ENCODE data around the gene MYO1D. TPM values are rescaled to one million over a fixed set of nuclear protein-coding genes. Genes with fewer than 3 reads are reported as not detected.

Gene MYO1D
- total RNA-seq, 2 donors from 2014 or later = 14.7 to 22.6 TPM

DNA sequence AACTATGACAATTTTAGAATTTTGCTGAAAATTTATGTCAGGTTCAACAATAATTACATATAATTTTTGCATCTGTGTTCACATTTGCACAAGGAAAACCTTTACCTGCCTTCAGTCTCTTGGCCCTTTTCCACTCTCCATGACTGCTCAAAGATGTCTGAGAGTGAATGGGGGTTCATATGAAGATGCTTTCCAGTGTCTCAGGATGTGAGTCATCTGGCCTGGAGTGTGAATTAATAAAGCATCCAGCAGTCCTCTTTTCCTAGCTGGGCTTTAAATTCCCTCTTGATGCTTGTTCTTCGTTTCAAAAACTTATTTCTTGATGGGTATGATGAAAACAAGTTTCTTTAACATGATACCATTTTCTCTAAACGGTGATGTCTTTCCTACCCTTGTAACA, 290.3 kb downstream of the MYO1D start:
- H3K36me3 Mint-ChIP-seq (ENCODE audit: insufficient read depth in 2 of 2) = peaks cover 3 to 11% of the 10 kb centered on the region in 2 donors
- ATAC-seq (replicated peaks in 1 of 2) (no peak), DNase-seq (no peak)
- no peak overlapping the region for H3K4me3 Mint-ChIP-seq
- H3K9me3 Mint-ChIP-seq = peaks cover 4 to 5% of the 10 kb centered on the region in 2 donors
- no peaks in the 10 kb centered on the region for H3K4me1 Mint-ChIP-seq (ENCODE audit: low read depth)
- no peak overlapping the region for H3K27ac Mint-ChIP-seq
- no peaks in the 10 kb centered on the region for H3K27me3 Mint-ChIP-seq (ENCODE audit: low read depth)

DNA sequence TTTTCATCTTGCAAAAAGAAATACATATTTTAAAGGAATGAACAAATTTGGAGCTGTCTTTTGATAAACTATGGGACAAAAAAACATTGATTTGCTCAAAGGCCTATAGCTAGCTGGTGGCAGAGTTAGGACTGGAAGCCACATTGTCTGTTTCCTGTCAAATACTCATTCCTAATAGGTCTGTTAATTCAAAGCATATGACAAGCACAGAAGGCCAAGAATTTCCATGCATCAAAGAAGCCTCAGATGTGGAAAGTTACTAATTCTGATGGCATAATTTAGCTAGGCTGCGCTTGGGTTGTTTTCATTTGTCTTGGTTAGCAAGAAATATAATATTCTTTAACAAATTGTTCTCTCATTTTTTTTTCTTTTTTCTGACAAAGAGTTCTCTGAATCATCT, 292.1 kb downstream of the MYO1D start:
- H3K27me3 Mint-ChIP-seq (ENCODE audit: low read depth) = no peaks in the 10 kb centered on the region
- H3K36me3 Mint-ChIP-seq (ENCODE audit: insufficient read depth in 2 of 2) = peaks cover 6 to 22% of the 10 kb centered on the region in 2 donors
- no peak overlapping the region for H3K27ac Mint-ChIP-seq
- DNase-seq = no peak
- H3K4me3 Mint-ChIP-seq = no peak overlapping the region
- ATAC-seq (replicated peaks in 1 of 2) = no peak
- H3K9me3 Mint-ChIP-seq = peaks cover 7% of the 10 kb centered on the region in 2 donors
- no peaks in the 10 kb centered on the region for H3K4me1 Mint-ChIP-seq (ENCODE audit: low read depth)

- Mint-ChIP-seq H3K9me3 (peaks cover 7% of the 10 kb centered on the region in 2 donors), H3K4me3 (no peak overlapping the region), H3K4me1 (ENCODE audit: low read depth) (no peaks in the 10 kb centered on the region), H3K36me3 (ENCODE audit: insufficient read depth in 2 of 2) (peaks cover 6 to 22% of the 10 kb centered on the region in 2 donors), H3K27ac (no peak overlapping the region), H3K27me3 (ENCODE audit: low read depth) (no peaks in the 10 kb centered on the region)
- DNase-seq (no peak), ATAC-seq (replicated peaks in 1 of 2) (no peak)
Observed at GRCh38 chr17:32583053-32583452, 293.9 kb downstream of the MYO1D start.

DNA sequence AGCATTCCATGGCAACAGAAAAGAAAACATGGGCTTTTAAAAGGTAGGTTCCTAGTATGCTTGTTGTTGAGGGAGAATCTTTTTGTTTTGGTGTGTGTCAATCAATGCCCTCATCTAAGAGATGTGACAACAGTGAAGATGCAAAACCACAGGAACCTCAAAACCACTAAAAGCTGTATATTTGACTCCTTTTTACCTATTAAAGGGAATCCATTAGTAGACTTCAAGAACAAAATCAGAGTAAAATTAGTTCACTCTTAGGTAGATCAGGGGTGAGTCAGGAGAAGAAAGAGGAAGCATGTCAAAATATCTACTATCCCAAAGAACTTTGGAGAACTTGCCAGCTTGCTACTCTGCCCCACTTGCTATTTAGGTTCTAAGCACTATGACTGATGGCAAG, 301.1 kb downstream of the MYO1D start:
- Mint-ChIP-seq H3K27me3 (ENCODE audit: low read depth) (no peaks in the 10 kb centered on the region), H3K4me1 (ENCODE audit: low read depth) (peaks cover 9% of the 10 kb centered on the region), H3K27ac (peak overlapping the region; percentile 56), H3K4me3 (peak overlapping the region in 1 of 2 donors; percentile 24), H3K9me3 (peaks cover 0 to 2% of the 10 kb centered on the region in 2 donors), H3K36me3 (ENCODE audit: insufficient read depth in 2 of 2) (peaks cover 0 to 3% of the 10 kb centered on the region in 2 donors)
- DNase-seq (no peak), ATAC-seq (replicated peaks in 1 of 2) (peak; percentile 62 to 73)

GRCh38 chr17:32570081-32570396, 306.9 kb downstream of the MYO1D start:
- Mint-ChIP-seq H3K4me1 (ENCODE audit: low read depth) (peaks cover 33% of the 10 kb centered on the region), H3K36me3 (ENCODE audit: insufficient read depth in 2 of 2) (no peaks in the 10 kb centered on the region), H3K27ac (no peak overlapping the region), H3K9me3 (no peaks in the 10 kb centered on the region), H3K27me3 (ENCODE audit: low read depth) (no peaks in the 10 kb centered on the region), H3K4me3 (no peak overlapping the region)
- peak; percentile 9 to 40 for ATAC-seq (replicated peaks in 1 of 2)
- no peak for DNase-seq

DNA sequence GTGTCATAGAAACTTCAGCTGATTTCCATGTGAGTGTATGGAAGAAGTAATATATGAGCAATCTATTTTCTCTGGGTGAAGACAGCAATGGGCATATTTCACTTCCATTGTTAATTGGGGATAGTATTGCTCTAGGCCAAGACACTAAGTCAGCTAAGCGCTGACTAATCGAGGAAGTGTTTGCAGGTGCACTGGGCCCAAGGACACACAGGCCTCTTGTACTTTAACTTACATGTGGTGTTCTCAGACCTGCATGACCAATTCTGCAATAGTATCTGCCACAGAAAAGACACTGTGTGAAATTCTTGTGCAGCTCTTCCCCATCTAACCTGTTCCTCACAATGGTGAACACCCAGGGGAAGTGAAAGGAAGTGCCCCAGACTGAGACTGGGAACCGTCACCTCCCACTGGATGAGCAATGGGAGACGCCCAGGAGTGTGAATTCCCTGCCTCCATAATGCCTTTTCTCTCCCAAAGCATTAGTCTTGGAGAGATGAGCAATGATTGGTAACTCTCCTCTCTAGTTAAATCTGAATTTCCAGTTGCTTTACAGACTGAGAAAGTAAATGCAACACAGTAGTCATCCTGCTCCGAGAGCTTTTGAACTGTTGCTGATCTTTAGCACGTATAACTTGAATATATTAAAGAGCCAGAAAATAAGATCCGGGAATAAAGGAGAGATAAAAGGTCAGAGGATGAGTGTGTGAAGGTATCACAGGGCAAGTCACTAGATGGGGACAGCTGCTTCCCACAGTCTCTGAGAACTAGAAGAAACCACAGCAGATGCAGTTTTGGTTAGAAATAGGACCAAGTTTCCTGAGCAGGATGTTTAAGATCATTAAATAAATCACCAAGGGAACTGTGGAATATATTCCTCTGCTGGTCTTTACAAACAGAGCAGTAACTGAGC, 307.5 kb downstream of the MYO1D start:
- no peak for DNase-seq
- Mint-ChIP-seq H3K9me3 (no peaks in the 10 kb centered on the region), H3K4me1 (ENCODE audit: low read depth) (peaks cover 37% of the 10 kb centered on the region), H3K36me3 (ENCODE audit: insufficient read depth in 2 of 2) (no peaks in the 10 kb centered on the region), H3K27me3 (ENCODE audit: low read depth) (no peaks in the 10 kb centered on the region), H3K4me3 (peak overlapping the region in 1 of 2 donors; percentile 23), H3K27ac (peak overlapping the region; percentile 21)
- peak; percentile 65 to 77 for ATAC-seq (replicated peaks in 1 of 2)

DNA sequence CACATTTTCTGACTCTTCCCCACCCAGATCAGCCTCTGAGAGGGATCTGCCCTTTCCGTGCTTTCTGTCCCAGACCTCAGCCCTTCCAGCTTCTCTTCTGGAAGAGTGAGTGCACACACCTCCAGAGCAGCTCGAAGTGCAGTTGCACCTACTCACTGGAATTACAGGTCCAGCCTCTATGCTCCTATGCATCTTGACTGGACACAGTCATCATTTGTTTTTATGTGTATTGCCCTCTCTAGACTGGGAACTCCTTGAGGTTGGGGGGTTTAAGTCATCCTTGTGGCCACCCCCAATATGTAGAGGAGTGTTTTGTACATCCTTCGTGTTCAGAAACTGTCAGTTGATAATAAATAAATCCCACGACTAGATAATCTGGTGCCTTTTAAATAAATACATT, 308.2 kb downstream of the MYO1D start:
- DNase-seq (no peak), ATAC-seq (replicated peaks in 1 of 2) (no peak)
- Mint-ChIP-seq H3K27me3 (ENCODE audit: low read depth) (no peaks in the 10 kb centered on the region), H3K27ac (no peak overlapping the region), H3K4me1 (ENCODE audit: low read depth) (peaks cover 44% of the 10 kb centered on the region), H3K9me3 (no peaks in the 10 kb centered on the region), H3K4me3 (no peak overlapping the region), H3K36me3 (ENCODE audit: insufficient read depth in 2 of 2) (no peaks in the 10 kb centered on the region)

DNA sequence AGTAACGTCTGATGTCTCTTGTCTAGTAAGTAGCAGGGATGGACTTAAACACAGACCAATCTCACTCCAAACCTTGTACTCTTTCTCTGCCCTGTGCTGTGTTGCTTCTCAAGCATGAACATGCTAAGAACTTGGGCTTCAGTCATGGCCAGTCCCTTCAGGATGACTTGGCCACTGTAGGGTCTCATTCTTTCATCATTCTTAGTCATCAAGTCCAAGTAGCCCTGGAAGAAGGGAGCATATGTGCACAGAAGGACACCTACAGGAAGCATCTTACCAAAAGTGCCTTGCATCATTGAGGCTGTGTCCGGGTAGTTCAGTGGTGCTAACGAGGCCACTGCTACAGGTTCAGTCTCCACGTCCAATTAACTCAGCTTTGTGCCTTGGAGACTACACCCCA, 309.4 kb downstream of the MYO1D start:
- DNase-seq = no peak
- Mint-ChIP-seq H3K4me3 (no peak overlapping the region), H3K4me1 (ENCODE audit: low read depth) (peaks cover 47% of the 10 kb centered on the region), H3K27ac (no peak overlapping the region), H3K36me3 (ENCODE audit: insufficient read depth in 2 of 2) (no peaks in the 10 kb centered on the region), H3K27me3 (ENCODE audit: low read depth) (no peaks in the 10 kb centered on the region), H3K9me3 (no peaks in the 10 kb centered on the region)
- no peak for ATAC-seq (replicated peaks in 1 of 2)

DNA sequence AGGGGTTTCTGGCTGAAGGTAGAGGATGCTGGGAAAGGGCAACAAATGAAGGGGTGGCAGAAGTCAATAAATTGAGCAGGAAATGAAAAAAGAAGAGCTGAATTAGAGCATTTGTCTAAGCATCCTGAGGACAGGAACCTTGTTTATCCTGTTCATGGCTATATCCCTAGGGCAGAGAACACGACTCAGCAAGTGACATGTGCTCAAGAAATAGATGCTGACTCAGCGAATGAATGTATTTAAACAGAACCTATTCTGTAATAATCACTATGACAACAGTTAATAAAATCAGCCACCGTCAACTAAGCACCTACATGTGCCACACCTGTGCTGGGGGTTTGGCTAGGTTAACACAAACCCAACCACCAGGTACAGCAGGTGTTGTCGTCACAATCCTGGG, 309.8 kb downstream of the MYO1D start:
- H3K36me3 Mint-ChIP-seq (ENCODE audit: insufficient read depth in 2 of 2) = no peaks in the 10 kb centered on the region
- no peak for DNase-seq

GRCh38 chr17:32566303-32566702, 310.6 kb downstream of the MYO1D start:
- peaks cover 47% of the 10 kb centered on the region for H3K4me1 Mint-ChIP-seq (ENCODE audit: low read depth)
- ATAC-seq (replicated peaks in 1 of 2) = no peak
- no peak overlapping the region for H3K4me3 Mint-ChIP-seq
- no peaks in the 10 kb centered on the region for H3K27me3 Mint-ChIP-seq (ENCODE audit: low read depth)
- H3K36me3 Mint-ChIP-seq (ENCODE audit: insufficient read depth in 2 of 2) = no peaks in the 10 kb centered on the region
- no peaks in the 10 kb centered on the region for H3K9me3 Mint-ChIP-seq
- DNase-seq = no peak
- no peak overlapping the region for H3K27ac Mint-ChIP-seq

More for the DNA sequence above, 309.8 kb downstream of the MYO1D start:
- H3K27me3 Mint-ChIP-seq (ENCODE audit: low read depth) = no peaks in the 10 kb centered on the region
- H3K9me3 Mint-ChIP-seq = no peaks in the 10 kb centered on the region
- peaks cover 47% of the 10 kb centered on the region for H3K4me1 Mint-ChIP-seq (ENCODE audit: low read depth)
- no peak for ATAC-seq (replicated peaks in 1 of 2)
- H3K4me3 Mint-ChIP-seq = no peak overlapping the region
- no peak overlapping the region for H3K27ac Mint-ChIP-seq

GRCh38 chr17:32565401-32565800, 311.5 kb downstream of the MYO1D start:
- no peak for DNase-seq

GRCh38 chr17:32564325-32564724, 312.6 kb downstream of the MYO1D start:
- ATAC-seq (replicated peaks in 1 of 2) (peak; percentile 96 to 97), DNase-seq (peak; percentile 33 to 43)
- Mint-ChIP-seq H3K36me3 (ENCODE audit: insufficient read depth in 2 of 2) (no peaks in the 10 kb centered on the region), H3K9me3 (no peaks in the 10 kb centered on the region), H3K4me3 (peak overlapping the region in 1 of 2 donors; percentile 12), H3K27me3 (ENCODE audit: low read depth) (no peaks in the 10 kb centered on the region), H3K27ac (no peak overlapping the region), H3K4me1 (ENCODE audit: low read depth) (peaks cover 36% of the 10 kb centered on the region)

More at GRCh38 chr17:32565401-32565800, 311.5 kb downstream of the MYO1D start:
- no peak overlapping the region for H3K27ac Mint-ChIP-seq
- no peaks in the 10 kb centered on the region for H3K9me3 Mint-ChIP-seq
- H3K4me1 Mint-ChIP-seq (ENCODE audit: low read depth) = peaks cover 42% of the 10 kb centered on the region
- H3K36me3 Mint-ChIP-seq (ENCODE audit: insufficient read depth in 2 of 2) = no peaks in the 10 kb centered on the region
- H3K4me3 Mint-ChIP-seq = no peak overlapping the region
- no peaks in the 10 kb centered on the region for H3K27me3 Mint-ChIP-seq (ENCODE audit: low read depth)
- ATAC-seq (replicated peaks in 1 of 2) = no peak

DNA sequence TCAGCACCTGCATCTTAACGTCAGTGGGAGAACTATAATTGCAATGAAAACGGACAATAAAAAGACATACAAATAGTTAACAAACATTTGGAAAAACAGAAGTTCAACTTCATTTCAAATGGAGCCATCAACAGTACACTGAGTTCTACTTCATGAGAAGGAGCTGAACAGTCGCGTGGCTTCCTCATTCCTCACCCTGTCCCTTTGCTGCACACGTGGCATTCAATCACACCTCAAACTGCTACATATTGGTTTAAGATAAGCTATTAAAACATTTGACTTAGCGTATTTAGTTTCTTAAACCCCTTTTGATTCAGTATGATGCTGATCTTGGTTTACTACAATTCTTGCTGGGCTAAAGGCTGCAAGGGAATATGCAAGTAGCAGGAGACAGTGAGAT, 313.3 kb downstream of the MYO1D start:
- DNase-seq = no peak
- Mint-ChIP-seq H3K4me1 (ENCODE audit: low read depth) (peaks cover 38% of the 10 kb centered on the region), H3K27ac (no peak overlapping the region), H3K27me3 (ENCODE audit: low read depth) (no peaks in the 10 kb centered on the region), H3K4me3 (no peak overlapping the region), H3K9me3 (no peaks in the 10 kb centered on the region), H3K36me3 (ENCODE audit: insufficient read depth in 2 of 2) (no peaks in the 10 kb centered on the region)
- ATAC-seq (replicated peaks in 1 of 2) = no peak

All from activated T-cell treated with anti-CD3 and anti-CD28 coated beads, Interleukin-2, amount 50 U/mL, for 72 hours (primary cell).